ENCODE results near the gene MRPL12.

DNA sequence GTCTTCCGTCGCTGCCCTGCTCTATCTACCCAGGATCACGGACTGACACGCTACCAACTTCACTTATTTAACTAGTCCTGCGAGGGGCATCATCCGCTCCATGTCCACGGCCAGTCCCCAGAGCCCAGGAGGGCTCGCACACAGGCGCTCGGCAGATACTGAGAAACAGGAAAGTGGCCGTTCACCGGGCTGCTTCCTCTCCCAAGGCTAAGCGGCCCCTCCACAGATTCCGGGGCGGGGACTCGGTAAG lies 37.1 kb upstream of the MRPL12 start:
- TF ChIP-seq CTCF (IDR thresholded peaks at IDR 0.05) (no peak), POLR2A (IDR thresholded peaks at IDR 0.05) (no peak)
